NCI-H2227 treated with DMSO at 0.1 percent for 48 hours (cell line): ENCODE results near the gene IL4I1.

Source experiments
- DNase-seq: peaks from one replicate; lab custom pipeline; 2025; lab: John Stamatoyannopoulos, UW

Gene IL4I1

DNA sequence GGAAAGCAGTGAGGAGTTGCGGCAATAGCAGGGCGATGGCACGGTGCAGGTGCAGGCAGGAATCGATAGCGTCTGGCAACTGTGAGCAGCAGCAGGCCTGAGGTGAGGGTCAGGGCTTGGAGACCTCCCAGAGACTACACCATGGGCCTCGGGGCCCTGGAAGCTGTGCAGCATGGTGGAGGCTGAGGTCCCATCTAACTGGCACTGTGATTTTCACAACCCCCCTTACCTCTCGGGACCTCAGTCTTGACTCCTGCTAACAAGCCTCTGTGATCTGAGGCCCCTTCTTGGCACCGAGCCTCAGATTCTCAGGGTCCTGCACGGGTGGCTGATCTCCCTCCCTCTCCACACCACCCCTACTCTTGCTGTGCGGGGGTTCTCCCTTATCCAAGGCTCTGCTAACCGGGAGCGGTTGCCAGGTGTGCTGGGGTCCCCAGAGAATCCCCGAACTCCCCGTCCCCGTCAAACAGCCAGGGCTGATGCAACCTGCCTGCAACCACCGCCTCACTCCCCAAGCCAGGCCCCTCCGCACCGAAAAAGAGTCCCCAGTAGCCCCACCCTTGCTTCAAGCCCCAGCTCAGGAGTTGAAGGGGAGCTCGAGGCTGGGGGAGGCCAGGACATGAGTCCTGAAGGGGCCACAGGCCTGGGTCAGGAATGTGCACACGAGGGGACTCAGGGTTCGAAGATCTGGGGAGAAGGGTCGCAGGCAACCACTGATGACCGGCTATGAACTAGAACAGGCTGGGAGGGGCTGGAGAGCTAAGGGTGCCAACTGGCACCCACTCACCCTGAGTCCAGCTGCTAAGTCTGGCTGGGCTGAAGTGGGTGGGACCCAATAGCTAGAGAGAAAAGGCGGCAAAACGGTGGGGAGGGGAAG is 27.6 kb upstream of the IL4I1 start:
- no peak for DNase-seq

DNA sequence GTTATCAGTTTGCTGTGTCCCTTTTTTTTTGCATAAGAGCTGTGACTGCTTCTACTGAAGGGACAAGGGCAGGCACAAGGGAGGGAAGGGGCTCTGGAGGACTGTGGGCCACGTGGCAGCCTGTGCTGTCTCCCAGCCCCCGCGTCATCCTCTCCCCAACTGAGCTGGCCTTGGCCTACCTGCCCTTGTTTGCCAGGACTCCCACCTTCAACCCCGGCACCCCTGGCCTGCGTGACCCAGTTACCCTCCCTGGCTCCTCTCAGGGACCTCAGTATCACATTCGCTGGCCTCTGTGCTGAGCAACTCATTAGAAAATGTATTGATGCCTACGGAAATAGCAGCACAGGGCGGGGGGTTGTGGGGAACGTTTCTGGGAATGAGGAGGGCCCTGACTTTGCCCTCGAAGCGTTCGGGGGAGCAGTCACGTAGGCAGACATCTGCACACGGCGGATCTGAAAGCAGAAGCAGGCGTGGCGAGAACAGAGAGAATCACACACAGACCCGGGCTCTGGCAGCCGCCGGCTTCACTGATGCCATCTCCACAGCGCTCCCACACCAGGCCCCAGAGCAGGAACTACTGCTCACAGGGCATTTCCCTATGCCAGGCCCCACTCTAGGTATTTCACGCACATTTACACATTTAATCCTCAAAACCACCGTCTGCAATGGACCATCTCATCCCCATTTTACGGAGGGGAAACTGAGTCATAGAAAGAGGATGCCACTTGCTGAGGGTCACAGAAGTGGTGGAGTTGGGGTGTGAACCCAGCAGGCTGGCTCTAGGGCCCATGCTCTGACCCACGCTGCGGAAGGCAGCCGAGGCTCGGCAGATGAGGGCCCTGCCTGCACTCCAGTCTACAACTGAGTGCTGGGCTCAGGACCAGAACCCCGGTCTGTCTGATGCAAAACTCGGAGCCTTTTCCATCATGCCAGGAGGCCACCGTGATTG is 26.6 kb upstream of the IL4I1 start:
- no peak for DNase-seq

DNA sequence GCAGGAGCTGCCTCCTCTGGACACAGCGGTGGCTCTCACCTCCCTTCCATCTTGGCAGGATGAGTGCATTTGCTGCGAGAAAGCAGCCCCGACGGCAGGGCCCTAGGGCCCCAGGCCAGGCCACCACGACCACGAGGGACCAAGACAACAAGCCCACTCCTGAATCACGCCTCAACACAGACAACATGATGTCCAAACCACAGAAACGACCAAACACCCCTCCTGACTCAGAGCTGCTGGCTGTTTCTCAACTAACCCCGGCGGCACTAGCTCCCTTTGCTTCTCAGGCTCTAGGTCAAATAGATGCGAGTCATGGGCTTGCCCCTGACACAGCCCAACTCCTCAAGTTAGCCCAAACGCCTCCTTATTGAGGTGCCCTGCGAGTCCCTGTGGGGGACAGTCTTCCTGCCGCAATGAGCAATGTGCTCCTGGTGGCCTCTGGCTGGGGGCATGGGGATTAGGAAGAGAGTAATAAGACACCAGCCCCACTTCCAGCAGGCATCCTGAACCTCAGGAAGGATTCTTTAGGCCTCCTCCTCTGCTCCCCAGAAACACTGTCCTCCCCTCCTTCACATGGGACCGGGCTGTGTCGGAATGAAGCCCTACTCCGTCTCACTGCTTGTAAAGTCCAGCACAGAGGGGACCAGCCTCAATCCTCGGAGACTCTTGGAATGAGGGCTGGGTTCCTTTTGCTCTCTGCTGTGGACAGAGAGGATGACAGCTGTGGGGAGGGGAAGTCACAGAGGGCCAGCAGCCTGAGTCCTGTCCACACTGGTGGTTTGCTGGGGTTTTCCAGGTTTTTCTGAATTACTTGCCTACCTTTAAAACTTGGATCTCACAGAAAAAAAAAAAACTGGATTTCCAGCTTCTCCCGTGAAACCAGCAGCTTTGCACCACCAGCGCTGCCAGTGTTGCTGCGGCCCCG is 25.4 kb upstream of the IL4I1 start:
- no peak for DNase-seq

DNA sequence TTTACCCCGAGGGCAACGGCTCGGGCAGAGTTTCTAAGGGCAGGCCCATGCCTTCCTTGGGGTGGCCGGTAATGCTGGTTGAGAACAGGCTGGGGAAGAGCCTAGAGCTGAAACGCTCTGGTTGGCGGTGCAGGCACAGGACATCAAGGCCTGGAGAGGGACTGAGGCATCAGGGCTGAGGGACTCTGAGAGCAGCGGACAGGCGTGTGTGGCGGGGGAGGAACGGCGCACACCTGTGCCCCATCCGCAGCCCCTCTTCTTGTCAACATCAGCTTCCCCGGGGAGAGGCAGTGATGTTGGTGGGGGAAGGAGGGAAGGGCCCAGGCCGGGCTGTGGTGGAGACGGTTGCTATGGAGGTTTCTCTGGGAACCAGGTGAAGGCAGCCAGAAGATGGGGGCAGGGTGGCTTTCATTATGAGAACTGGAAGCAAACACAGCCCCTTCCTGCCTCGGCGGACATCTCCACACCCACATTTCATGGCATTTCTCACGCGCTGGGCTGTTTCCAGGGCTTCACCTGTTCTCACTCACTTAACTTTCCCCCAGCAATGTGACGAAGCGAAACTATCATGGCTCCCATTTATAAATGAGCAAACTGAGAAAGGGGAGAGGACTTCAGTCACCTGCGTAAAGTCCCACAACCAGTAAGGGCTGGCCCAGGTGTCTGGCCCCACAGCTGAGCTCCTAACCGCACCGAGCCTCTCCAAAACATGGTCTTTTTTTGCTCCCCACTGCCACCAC is 24.1 kb upstream of the IL4I1 start:
- no peak for DNase-seq

DNA sequence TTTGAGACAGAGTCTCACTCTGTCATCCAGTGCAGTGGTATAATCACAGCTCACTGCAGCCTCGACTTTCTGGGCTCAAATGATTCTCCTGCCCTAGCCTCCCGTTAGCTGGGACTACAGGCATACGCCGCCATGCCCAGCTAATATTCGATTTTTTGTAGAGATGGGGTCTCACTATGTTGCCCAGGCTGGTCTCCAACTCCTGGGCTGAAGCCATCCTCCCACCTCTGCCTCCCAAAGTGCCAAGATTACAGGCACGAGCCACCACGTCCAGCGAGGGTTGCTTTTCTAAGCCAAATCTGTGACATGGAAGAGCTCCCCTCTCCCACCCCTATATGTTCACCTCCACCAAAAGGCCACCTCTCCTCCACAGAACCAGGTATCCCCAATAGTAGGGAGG is 21.4 kb upstream of the IL4I1 start:
- DNase-seq: no peak

DNA sequence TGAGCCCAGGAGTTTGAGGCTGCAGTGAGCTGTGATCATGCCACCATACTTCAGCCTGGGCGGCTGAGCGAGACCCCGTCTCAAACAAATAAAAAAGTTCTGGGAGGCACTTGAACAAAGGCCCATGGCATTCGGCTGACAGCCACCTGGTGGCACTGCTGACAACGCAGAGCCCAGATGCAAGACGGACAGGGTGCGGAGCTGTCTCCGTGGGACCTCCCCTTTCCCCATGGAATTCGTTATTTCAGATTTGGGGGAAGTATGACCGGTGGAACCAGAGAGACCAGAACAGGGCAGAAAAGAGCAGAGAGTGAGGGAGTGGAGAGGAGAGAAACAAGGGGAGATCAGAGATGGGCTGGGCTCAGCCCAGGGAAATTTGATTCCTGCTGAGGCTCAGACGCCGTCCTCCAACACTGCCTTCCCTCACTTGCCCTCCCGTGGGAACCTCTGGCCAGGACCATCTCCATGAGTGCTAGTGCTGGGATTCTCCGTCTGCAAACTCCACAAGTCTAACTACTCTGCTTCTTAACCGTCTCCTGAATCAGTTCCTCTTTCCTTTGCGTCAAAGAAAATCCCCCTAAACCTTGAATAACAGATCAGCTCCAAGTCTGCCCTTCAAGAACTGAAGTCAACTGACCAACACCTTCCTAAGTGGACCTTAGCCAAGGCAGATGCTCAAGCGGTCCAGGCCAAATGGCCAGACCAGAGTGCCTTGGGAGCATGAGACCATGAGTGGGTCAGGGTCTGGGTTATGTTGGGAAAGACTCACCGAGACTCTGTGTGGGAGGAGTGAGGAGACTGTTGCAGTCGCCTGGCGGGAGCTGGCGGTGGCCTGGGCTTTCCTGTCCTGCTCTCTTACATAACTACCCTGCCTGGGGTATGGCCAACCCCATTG is 20.4 kb upstream of the IL4I1 start:
- DNase-seq: no peak

DNA sequence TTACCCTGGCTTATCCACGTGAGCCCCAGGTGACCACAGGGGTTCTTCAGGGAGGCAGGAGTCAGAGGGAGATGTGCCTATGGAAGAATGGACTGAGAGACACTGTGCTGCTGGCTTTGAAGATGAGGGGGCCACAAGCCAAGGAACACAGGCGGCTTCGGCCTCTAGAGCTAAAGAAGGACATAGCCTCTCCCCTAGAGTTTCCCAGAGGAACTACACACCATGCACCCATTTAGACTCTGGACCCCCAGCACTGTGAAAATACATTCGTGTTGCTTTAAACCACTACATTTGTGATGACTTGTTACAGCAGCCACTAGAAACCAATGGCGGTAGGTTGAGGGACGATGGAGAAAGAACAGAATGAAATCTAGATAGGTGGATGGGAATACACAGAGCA is 18.6 kb upstream of the IL4I1 start:
- DNase-seq: no peak

DNA sequence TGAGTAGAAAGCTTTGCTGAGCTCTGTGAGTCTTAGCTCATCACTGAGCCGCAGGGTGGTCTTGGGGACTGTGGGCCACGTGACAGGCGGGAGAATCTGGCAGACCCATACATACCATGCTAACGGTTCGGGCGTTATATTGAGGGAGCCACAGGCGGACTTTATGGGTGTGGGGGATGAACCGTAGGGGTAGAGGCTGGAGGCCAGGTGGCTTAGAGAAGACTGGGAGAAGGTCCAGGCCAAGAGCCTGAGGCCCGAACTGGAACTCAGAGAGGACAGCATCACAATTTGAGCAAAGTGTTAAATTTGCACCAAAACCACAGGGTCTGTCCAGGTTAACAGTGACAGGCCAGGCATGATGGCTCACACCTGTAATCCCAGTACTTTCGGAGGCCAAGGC is 17.0 kb upstream of the IL4I1 start:
- no peak for DNase-seq

GRCh38 chr19:49912965-49913685 is 16.4 kb upstream of the IL4I1 start:
- DNase-seq: no peak

- no peak for DNase-seq
Measured at GRCh38 chr19:49911381-49912145, 14.9 kb upstream of the IL4I1 start.

DNA sequence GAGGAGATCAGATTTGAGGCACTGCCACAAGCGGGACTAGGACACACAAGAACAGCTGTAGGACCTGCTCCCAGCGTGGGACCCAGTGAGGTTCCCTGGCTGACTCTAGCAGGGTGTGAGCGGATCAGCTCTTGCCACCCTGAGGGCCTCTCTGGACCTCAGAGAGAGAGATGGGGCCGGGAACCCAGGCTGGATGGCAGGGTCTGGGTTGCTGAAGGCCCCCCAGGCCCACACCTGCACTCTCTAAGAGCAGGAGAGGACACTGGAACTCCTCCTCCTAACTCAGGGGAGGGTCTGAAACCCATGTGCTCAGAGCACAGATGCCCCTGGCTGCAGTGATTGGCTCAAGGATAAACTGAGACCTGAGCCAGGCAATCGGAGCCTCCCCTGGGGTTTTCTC is 13.5 kb upstream of the IL4I1 start:
- no peak for DNase-seq

- no peak for DNase-seq
Measured at GRCh38 chr19:49908480-49909420, 12.1 kb upstream of the IL4I1 start.

- no peak for DNase-seq
Measured at GRCh38 chr19:49907745-49908446, 11.2 kb upstream of the IL4I1 start.

DNA sequence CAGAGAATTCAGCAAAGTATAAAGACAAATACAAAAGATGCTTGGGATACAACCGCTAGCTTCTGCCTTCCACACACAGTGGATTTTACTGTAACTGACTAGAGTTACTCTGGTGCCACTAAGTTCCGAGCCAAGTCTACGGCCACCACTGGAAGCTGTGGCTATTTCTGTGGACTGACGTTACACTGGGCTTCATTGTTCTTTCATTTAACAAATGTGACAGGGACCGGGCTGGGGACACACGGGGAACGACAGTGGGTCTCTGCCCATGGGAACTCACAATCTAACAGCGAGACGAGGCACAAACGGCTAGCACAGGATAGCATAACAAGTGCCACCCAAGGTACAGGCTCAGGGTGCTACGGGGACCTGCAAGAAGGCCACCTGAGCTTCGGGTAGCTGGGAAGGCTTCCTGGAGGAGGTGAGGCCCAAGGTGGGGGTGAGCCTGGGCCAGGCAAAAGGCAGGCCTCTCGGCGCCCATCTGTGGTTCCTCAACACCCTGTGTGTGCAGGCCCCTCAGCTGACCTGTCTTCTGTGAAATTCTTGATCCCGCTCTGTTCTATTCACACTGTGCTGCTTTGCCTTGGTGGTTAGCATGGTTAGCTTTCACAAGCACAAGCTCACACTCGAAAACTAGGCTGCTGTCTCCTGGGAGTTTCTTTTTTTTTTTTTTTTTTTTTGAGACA is 10.3 kb upstream of the IL4I1 start:
- DNase-seq: no peak

DNA sequence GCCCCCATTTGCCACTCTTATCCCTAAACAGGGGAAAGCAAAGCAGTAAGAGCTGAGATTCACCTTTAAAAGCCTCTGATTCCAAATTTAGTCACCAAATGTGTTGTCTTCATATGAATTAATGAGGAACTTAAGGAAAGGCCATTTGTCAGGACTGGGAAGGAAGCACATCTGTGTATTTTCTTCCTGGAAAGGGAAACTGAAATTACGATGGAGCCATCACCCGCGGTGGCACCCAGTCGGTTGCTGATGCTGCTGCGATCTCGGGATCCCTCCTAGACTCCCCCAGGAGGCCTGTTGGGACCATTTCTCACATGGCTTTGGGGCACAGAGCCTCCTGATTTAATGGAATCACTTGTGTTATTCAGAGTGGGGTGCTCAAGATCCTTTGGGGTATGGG is 7.4 kb upstream of the IL4I1 start:
- no peak for DNase-seq

DNA sequence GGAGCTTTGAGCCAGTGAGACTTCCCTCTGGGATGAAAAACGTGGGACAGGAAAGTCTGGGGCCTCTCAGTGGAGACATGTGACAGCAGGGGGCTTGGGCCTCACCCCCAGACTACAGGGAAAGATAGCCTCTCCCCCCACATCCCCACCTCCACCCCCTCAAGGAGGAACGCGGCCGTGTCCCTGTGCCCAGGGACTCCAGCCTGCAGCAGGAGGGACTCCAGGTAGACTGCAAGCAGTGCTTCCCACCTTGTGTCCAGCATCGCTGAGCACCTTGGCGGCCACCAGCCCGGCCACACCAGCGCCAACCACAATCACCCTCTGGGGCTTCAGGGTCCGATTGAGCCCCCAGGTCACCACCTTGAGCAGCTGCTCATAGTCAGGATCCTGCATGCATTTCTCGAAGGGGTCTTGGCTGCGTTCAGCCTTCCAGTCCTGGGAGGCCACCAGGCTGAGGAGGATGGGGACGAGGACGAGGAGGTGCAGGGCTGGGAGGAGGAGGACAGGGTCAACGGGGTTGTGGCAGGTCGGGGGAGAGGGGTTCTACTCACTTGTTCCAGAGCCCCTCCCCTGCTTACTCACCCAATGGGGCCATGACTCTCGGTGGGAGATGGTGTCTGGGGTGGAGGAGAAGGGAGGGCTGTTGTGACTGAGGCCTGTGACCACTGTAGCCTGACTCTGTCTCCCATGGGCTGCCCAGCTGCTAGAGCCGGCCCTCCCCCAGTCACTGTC is 955 bp downstream of the IL4I1 start:
- no peak for DNase-seq
